Neural progenitor cell (in vitro differentiated cells): ENCODE data around the gene PEF1.

ENCODE experiments used
- CTCF ChIP-seq: fragments of 200-600 bp; sonication (generic); IDR thresholded peaks from 2 replicates; pipeline ENCODE4 v1.5.1; 2017; ENCODE audit warnings: antibody characterized with exemption, mild to moderate bottlenecking
- EZH2phosphoT487 ChIP-seq: fragments of 200-600 bp; sonication (generic); IDR thresholded peaks from 2 replicates; pipeline ENCODE4 v1.6.1; 2017; ENCODE audit warnings: antibody characterized with exemption

DNA sequence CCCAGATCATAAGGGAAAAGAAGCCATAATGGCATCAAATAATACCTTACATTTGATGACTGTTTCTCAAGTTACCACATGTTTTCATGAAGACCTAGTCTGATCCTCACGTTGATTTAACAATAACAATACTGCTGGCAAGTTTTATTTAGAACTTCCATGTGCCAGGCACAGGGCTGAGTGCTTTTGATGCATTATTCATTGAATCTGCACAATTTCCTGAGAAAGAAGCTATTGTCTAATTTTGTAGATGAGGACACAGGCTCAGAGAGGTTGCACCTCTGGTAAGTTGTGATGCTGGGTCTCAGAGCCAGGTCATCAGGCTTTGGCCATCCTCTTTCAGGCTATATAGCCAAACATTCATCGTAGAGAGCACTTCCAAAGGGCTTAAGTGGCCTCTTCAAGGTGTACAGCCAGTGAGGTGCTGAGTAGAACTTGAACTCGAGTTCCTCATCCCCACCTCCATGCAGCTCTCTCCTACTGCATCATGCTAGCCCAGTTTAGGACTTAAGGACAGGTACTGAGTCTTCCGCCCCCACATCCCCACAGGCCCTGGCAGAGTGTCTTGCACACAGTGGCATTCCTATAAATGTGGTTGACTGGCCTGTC lies 8.3 kb upstream of the PEF1 start:
- TF ChIP-seq CTCF (no peak), EZH2phosphoT487 (no peak)
